Sigmoid colon (tissue), 4 donors: ENCODE results near the gene TRMT61A.

Source experiments
- POLR2A ChIP-seq, 2 donors: fragments of 450-650 bp; IDR thresholded peaks; one replicate each; pipeline ENCODE4 v1.6.1; 2016; ENCODE audit warnings: antibody characterized with exemption in 2 of 2, mild to moderate bottlenecking in 2 of 2, moderate library complexity in 2 of 2
- POLR2AphosphoS5 ChIP-seq, 4 donors: sonication (generic); formaldehyde crosslinking; IDR thresholded peaks; one replicate each; pipeline ENCODE4 v1.6.1; 2017; ENCODE audit warnings: antibody characterized with exemption in 4 of 4
- TF ChIP-seq, protein P1 (sequence below), 4 experiments: fragments of 450-650 bp in 3 of 4; fragments of 200-600 bp in 1 of 4; IDR thresholded peaks; one replicate each; pipeline ENCODE4 v1.5.1; 2016 to 2019; ENCODE audit warnings: antibody characterized with exemption in 4 of 4, mild to moderate bottlenecking in 3 of 4, moderate library complexity in 2 of 4

DNA sequence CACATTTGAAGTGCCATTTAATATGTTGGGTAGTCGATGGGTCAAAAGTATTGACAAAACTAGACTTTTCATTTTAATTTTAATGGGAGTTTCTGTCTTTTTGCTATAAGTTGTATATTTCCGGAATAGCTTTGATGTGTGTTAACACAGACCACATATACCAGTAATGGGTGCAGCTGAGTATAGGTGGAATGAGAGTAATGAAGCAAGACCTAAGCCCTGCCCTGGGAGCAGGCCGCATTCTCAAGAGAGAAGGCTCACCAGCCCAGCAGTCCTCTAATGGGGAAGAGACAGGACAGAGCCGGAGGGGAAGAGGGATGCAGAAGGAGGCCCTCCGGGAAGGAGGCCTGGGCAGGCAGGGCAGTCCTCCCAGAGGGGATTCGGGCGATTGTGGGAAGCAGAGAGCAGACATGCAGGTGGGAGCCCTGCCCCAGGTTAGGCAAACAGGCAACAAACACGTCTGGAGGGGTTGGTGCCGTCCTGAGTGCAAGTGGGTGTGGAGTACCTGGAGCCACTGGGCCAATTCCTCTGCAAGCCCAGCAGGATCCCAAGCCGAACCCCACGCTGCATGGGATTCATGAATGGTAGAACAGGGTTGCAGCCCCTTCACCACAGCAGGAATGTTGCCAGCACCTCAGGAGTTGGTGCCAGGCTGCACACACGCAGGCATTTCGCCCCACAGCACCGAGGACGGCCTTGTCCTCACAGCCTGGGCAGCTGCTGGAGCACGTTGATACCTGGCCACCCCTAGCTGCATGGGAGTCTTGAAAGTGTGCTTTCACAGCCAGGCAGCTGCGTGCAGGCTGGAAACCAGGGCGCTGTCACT, 14.2 kb upstream of the TRMT61A start:
- TF ChIP-seq, protein P1, sequence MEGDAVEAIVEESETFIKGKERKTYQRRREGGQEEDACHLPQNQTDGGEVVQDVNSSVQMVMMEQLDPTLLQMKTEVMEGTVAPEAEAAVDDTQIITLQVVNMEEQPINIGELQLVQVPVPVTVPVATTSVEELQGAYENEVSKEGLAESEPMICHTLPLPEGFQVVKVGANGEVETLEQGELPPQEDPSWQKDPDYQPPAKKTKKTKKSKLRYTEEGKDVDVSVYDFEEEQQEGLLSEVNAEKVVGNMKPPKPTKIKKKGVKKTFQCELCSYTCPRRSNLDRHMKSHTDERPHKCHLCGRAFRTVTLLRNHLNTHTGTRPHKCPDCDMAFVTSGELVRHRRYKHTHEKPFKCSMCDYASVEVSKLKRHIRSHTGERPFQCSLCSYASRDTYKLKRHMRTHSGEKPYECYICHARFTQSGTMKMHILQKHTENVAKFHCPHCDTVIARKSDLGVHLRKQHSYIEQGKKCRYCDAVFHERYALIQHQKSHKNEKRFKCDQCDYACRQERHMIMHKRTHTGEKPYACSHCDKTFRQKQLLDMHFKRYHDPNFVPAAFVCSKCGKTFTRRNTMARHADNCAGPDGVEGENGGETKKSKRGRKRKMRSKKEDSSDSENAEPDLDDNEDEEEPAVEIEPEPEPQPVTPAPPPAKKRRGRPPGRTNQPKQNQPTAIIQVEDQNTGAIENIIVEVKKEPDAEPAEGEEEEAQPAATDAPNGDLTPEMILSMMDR (IDR thresholded peaks at IDR 0.05): no peak
- no peak for TF ChIP-seq POLR2A (IDR thresholded peaks at IDR 0.05)
- TF ChIP-seq POLR2AphosphoS5 (IDR thresholded peaks at IDR 0.05): no peak
